Measurements from ENCODE around the gene ABCC9.
A peak's percentile ranks its signal among the peaks of the same experiment; 100 is the strongest.

ABCC9 gene

DNA sequence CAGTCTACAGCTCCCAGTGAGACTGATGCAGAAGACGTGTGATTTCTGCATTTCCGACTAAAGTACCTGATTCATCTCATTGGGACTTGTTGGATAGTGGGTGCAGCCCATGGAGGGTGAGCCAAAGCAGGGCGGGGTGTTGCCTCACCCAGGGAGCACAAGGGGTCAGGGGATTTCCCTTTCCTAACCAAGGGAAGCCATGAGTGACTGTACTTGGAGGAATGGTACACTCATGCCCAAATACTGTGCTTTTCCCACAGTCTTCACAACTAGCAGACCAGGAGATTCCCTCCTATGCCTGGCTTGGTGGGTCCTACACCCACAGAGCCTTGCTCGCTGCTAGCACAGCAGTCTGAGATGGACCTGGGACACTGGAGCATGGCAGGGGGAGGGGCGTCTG is 21.0 kb upstream of the ABCC9 start:
- in situ Hi-C loops (cut with HindIII; ENCODE audit: low sequenced_read_pairs) = no loop called here
- no peak overlapping the region for H3K4me3 ChIP-seq (ENCODE audit: low read depth, low read length)
- TF ChIP-seq, protein P1, sequence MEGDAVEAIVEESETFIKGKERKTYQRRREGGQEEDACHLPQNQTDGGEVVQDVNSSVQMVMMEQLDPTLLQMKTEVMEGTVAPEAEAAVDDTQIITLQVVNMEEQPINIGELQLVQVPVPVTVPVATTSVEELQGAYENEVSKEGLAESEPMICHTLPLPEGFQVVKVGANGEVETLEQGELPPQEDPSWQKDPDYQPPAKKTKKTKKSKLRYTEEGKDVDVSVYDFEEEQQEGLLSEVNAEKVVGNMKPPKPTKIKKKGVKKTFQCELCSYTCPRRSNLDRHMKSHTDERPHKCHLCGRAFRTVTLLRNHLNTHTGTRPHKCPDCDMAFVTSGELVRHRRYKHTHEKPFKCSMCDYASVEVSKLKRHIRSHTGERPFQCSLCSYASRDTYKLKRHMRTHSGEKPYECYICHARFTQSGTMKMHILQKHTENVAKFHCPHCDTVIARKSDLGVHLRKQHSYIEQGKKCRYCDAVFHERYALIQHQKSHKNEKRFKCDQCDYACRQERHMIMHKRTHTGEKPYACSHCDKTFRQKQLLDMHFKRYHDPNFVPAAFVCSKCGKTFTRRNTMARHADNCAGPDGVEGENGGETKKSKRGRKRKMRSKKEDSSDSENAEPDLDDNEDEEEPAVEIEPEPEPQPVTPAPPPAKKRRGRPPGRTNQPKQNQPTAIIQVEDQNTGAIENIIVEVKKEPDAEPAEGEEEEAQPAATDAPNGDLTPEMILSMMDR (IDR thresholded peaks at IDR 0.05; ENCODE audit: low read depth, low read length, missing control alignments) = no peak
- no peak for DNase-seq (ENCODE audit: low read depth)

DNA sequence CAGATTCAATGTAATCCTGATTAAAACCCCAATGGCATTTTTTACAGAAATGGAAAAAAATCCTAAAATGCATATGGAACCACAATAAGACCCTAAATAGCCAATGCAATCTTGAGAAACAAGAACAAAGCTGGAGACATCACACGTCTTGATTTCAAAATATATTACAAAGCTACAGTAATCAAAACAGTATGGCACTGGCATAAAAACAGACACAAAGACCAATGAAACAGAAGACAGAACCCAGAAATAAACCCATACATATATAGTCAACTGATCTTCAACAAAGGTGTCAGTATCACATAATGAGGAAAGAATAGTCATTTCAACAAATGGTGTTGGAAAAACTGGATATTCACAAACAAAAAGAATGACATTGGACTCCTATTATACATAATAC is 9.4 kb upstream of the ABCC9 start:
- in situ Hi-C loops (cut with HindIII; ENCODE audit: low sequenced_read_pairs) = no loop called here
- DNase-seq (ENCODE audit: low read depth) = no peak
- no peak overlapping the region for H3K4me3 ChIP-seq (ENCODE audit: low read depth, low read length)
- TF ChIP-seq, protein P1 (IDR thresholded peaks at IDR 0.05; ENCODE audit: low read depth, low read length, missing control alignments) = no peak

DNA sequence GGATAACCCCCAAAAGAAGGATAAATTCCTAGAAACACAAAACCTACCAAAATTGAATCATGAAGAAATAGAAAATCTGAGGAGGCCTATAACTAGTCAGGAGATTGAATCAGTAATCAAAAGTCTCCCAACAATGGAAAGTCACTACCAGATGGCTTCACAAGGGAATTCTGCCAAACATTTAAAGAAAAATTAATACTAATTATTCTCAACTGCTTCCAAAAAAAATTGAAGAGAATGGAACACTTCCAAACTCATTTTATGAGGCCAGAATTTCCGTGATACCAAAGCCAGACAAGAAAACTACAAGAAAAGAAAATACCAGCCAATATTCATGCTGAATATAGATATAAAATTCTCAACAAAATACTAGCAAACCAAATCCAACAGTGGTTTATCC is 7.8 kb upstream of the ABCC9 start:
- in situ Hi-C loops (cut with HindIII; ENCODE audit: low sequenced_read_pairs) = no loop called here
- H3K4me3 ChIP-seq (ENCODE audit: low read depth, low read length) = no peak overlapping the region
- DNase-seq (ENCODE audit: low read depth) = no peak
- TF ChIP-seq, protein P1 (IDR thresholded peaks at IDR 0.05; ENCODE audit: low read depth, low read length, missing control alignments) = no peak

DNA sequence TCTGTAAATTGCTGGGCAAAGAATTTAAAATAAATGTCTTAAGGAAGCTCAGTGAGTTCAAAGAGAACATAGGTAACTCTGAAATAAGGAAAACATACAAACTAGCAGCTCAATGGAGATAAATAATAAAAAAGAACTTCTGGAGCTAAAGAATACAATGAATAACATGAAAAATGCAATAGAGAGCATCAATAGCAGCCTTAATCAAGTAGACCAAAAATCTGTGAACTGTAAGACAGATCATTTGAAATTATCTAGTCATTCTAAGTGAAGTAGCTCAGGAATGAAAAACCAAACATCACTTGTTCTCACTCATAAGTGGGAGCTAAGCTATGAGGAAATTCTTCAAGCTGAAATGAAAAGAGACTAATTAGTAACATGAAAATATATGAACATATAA is 5.8 kb upstream of the ABCC9 start:
- H3K4me3 ChIP-seq (ENCODE audit: low read depth, low read length) = no peak overlapping the region
- in situ Hi-C loops (cut with HindIII; ENCODE audit: low sequenced_read_pairs) = no loop called here
- no peak for DNase-seq (ENCODE audit: low read depth)
- TF ChIP-seq, protein P1 (IDR thresholded peaks at IDR 0.05; ENCODE audit: low read depth, low read length, missing control alignments) = no peak

DNA sequence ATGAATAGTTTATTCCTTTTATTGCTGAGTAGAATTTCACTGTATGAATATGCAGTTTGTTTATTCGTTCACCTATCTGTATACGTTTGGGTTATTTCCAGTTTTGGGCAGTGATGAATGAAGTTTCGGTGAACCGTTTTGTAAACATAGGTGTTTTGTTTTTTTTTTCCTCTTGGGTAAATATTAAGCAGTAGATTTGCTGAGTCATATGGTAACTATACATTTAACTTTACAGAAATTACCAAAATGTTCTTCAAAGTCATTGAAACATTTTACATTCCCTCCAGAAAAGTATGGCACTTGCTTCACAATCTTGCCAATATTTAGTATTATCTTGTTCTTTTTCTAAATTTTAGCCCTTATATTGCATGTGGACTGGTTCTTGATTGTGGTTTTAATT is 3.8 kb upstream of the ABCC9 start:
- no peak for DNase-seq (ENCODE audit: low read depth)
- no peak overlapping the region for H3K4me3 ChIP-seq (ENCODE audit: low read depth, low read length)
- TF ChIP-seq, protein P1 (IDR thresholded peaks at IDR 0.05; ENCODE audit: low read depth, low read length, missing control alignments) = no peak
- in situ Hi-C loops (cut with HindIII; ENCODE audit: low sequenced_read_pairs) = no loop called here

DNA sequence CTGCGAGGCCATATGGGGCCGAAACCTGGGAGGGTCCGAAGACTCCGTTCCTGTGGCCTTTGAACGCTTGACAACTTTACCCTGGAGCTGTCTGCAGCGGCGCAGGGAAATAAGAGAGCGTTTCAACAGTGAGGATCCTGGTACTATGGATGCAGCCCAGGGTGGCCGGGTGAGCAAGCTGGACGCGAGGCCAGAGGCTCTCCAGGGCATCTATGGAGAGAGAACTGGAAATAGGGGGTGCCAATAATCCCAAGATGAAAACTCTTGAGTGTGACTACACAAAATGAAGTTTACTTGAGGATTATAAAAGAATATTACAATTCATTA is 1.1 kb upstream of the ABCC9 start:
- H3K4me3 ChIP-seq (ENCODE audit: low read depth, low read length) = peak overlapping the region; percentile 49
- in situ Hi-C loops (cut with HindIII; ENCODE audit: low sequenced_read_pairs) = no loop called here
- TF ChIP-seq, protein P1 (IDR thresholded peaks at IDR 0.05; ENCODE audit: low read depth, low read length, missing control alignments) = no peak
- no peak for DNase-seq (ENCODE audit: low read depth)

All from astrocyte of the cerebellum (primary cell).